PC-3 (cell line): Measurements from ENCODE around the gene JAKMIP1. TPM values are rescaled to one million over a fixed set of nuclear protein-coding genes. Genes with fewer than 3 reads are reported as not detected.
"Not testable (repeated sequence)": the region's sequence is repeated elsewhere in the genome, so short reads cannot be mapped to it uniquely, and the experiment has no call there.

Experiments
- ATAC-seq: fragments of 200-7000 bp; cut with Tn5 transposase; 2 replicates; pipeline ENCODE4 v1.9.1; 2020; ENCODE audit warnings: mild to moderate bottlenecking, moderate library complexity
- BruUV-seq: library from RNA; stranded (reverse); fragments of 400-500 nt; replicated peaks from 2 replicates; lab custom pipeline; 2021; lab: Mats Ljungman, UMichigan
- CTCF ChIA-PET: fragments of 300-600 bp; sonication (Branson Sonifier 250); formaldehyde crosslinking; loops from one replicate; lab custom pipeline; 2022; ENCODE audit warnings: antibody characterized with exemption; lab: Charles Lee
- POLR2A ChIA-PET: fragments of 300-600 bp; sonication (Branson Sonifier 250); formaldehyde crosslinking; loops from one replicate; lab custom pipeline; 2022; ENCODE audit warnings: antibody characterized with exemption; ENCODE audit not compliant: unreplicated experiment; lab: Charles Lee
- DNase-seq: peaks from one replicate; pipeline ENCODE4 v3.0.0-alpha.2; 2015
- H2AFZ ChIP-seq: fragments of 300-600 bp; sonication (generic); 2 replicates; pipeline ENCODE4 v1.6.0; 2016; ENCODE audit warnings: antibody characterized with exemption, low read length
- H3F3A ChIP-seq: fragments of 300-600 bp; sonication (generic); one replicate; pipeline ENCODE4 v1.6.0; 2017; ENCODE audit warnings: antibody characterized with exemption, low read length, control low read depth, mild to moderate bottlenecking; ENCODE audit not compliant: unreplicated experiment
- H3K27ac ChIP-seq: fragments of 300-600 bp; sonication (generic); 2 replicates; pipeline ENCODE4 v1.5.1; 2016; ENCODE audit warnings: mild to moderate bottlenecking, low read length
- H3K27me3 ChIP-seq: fragments of 300-600 bp; sonication (generic); 2 replicates; pipeline ENCODE4 v1.6.1; 2016; ENCODE audit warnings: low read length, mixed read lengths
- H3K36me3 ChIP-seq: fragments of 300-600 bp; sonication (generic); 2 replicates; pipeline ENCODE4 v1.6.1; 2016; ENCODE audit warnings: low read depth, mixed run types, low read length, mixed read lengths
- H3K4me1 ChIP-seq: fragments of 300-600 bp; sonication (generic); 2 replicates; pipeline ENCODE4 v1.5.1; 2016; ENCODE audit warnings: low read length; ENCODE audit not compliant: insufficient read depth
- H3K4me2 ChIP-seq: fragments of 300-600 bp; sonication (generic); 2 replicates; pipeline ENCODE4 v1.6.0; 2016; ENCODE audit warnings: low read length
- H3K4me3 ChIP-seq: fragments of 300-600 bp; sonication (generic); 2 replicates; pipeline ENCODE4 v1.5.1; 2016; ENCODE audit warnings: mild to moderate bottlenecking, low read length, mixed read lengths
- H3K79me2 ChIP-seq: fragments of 300-600 bp; sonication (generic); 2 replicates; pipeline ENCODE4 v1.6.1; 2017; ENCODE audit warnings: low read length, mixed read lengths
- H3K9ac ChIP-seq: fragments of 300-600 bp; sonication (generic); 2 replicates; pipeline ENCODE4 v1.6.0; 2016; ENCODE audit warnings: mild to moderate bottlenecking, low read length
- H3K9me2 ChIP-seq: fragments of 300-600 bp; sonication (generic); replicated peaks from 2 replicates; pipeline ENCODE4 v1.6.1; 2016; ENCODE audit warnings: mixed run types, low read length, mixed read lengths
- H3K9me3 ChIP-seq: fragments of 300-600 bp; sonication (generic); 2 replicates; pipeline ENCODE4 v1.6.1; 2016; ENCODE audit warnings: low read length, mixed read lengths
- H4K20me1 ChIP-seq: fragments of 300-600 bp; sonication (generic); 2 replicates; pipeline ENCODE4 v1.6.1; 2016; ENCODE audit warnings: low read length, mixed read lengths
- EZH2 ChIP-seq: fragments of 300-600 bp; sonication (generic); IDR thresholded peaks from one replicate; pipeline ENCODE4 v1.6.1; 2017; ENCODE audit warnings: antibody characterized with exemption, mild to moderate bottlenecking, low read length; ENCODE audit not compliant: unreplicated experiment
- EZH2phosphoT487 ChIP-seq: fragments of 300-600 bp; sonication (generic); IDR thresholded peaks from 2 replicates; pipeline ENCODE4 v1.6.1; 2018; ENCODE audit warnings: mild to moderate bottlenecking, antibody characterized with exemption, low read length, borderline replicate concordance
- intact Hi-C: fragments of 100-400 bp; cut with micrococcal nuclease; formaldehyde crosslinking; loops from 2 replicates; pipeline ENCODE4 v1.9.0; 2023
- total RNA-seq: library from RNA; depleted of rRNA; stranded (reverse); fragments of >200 nt; gene quantifications from 2 replicates; pipeline ENCODE4 v1.2.3, GENCODE V29; 2014
- TF ChIP-seq, protein P1 (sequence below): fragments of 300-600 bp; sonication (generic); conservative IDR thresholded peaks from 2 replicates; pipeline ENCODE4 v1.5.1; 2017; ENCODE audit warnings: antibody characterized with exemption, low read depth, mild to moderate bottlenecking, low read length

JAKMIP1 gene
- total RNA-seq, 1 experiment from 2014 or later = 0.04 TPM

- Histone ChIP-seq H3K36me3 (no peaks in the 10 kb centered on the region), H3K4me2 (no peak overlapping the region), H3K9me3 (no peaks in the 10 kb centered on the region), H2AFZ (no peak overlapping the region), H3K4me1 (no peaks in the 10 kb centered on the region), H3K27me3 (no peaks in the 10 kb centered on the region), H3K27ac (no peak overlapping the region), H3K4me3 (no peak overlapping the region), H3K9ac (no peak overlapping the region), H4K20me1 (no peaks in the 10 kb centered on the region), H3F3A (no peaks in the 10 kb centered on the region), H3K79me2 (no peaks in the 10 kb centered on the region), H3K9me2 (no peaks in the 10 kb centered on the region)
- no peak for ATAC-seq
- TF ChIP-seq EZH2phosphoT487 (no peak), EZH2 (no peak)
- TF ChIP-seq, protein P1, sequence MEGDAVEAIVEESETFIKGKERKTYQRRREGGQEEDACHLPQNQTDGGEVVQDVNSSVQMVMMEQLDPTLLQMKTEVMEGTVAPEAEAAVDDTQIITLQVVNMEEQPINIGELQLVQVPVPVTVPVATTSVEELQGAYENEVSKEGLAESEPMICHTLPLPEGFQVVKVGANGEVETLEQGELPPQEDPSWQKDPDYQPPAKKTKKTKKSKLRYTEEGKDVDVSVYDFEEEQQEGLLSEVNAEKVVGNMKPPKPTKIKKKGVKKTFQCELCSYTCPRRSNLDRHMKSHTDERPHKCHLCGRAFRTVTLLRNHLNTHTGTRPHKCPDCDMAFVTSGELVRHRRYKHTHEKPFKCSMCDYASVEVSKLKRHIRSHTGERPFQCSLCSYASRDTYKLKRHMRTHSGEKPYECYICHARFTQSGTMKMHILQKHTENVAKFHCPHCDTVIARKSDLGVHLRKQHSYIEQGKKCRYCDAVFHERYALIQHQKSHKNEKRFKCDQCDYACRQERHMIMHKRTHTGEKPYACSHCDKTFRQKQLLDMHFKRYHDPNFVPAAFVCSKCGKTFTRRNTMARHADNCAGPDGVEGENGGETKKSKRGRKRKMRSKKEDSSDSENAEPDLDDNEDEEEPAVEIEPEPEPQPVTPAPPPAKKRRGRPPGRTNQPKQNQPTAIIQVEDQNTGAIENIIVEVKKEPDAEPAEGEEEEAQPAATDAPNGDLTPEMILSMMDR = no peak
- ChIA-PET CTCF (no interaction called here), POLR2A (no interaction called here)
- intact Hi-C loops = no loop called here
- BruUV-seq = no TSS peak
- DNase-seq = no peak
Measured at GRCh38 chr4:6141554-6141953, 58.8 kb downstream of the JAKMIP1 start.

- H3K27me3 ChIP-seq, ATAC-seq, H4K20me1 ChIP-seq, H3F3A ChIP-seq, POLR2A ChIA-PET, H3K9me3 ChIP-seq, H3K9me2 ChIP-seq, BruUV-seq, CTCF ChIA-PET, H3K27ac ChIP-seq, H3K79me2 ChIP-seq, intact Hi-C loops, DNase-seq, H3K4me3 ChIP-seq, H3K4me2 ChIP-seq, H3K9ac ChIP-seq, H3K36me3 ChIP-seq, H3K4me1 ChIP-seq, H2AFZ ChIP-seq: not testable (repeated sequence)
Measured at GRCh38 chr4:6141021-6141420, 59.3 kb downstream of the JAKMIP1 start.

- TF ChIP-seq EZH2 (no peak), EZH2phosphoT487 (no peak)
- TF ChIP-seq, protein P1 = no peak
- Histone ChIP-seq H4K20me1 (no peaks in the 10 kb centered on the region), H3K27ac (no peak overlapping the region), H3K4me3 (no peak overlapping the region), H3K9me3 (no peaks in the 10 kb centered on the region), H3K4me1 (no peaks in the 10 kb centered on the region), H3K9me2 (no peaks in the 10 kb centered on the region), H3K79me2 (no peaks in the 10 kb centered on the region), H3K9ac (no peak overlapping the region), H3F3A (no peaks in the 10 kb centered on the region), H3K36me3 (no peaks in the 10 kb centered on the region), H2AFZ (no peak overlapping the region), H3K4me2 (no peak overlapping the region), H3K27me3 (no peaks in the 10 kb centered on the region)
- intact Hi-C loops = no loop called here
- ChIA-PET CTCF (no interaction called here), POLR2A (no interaction called here)
- BruUV-seq = no TSS peak
- ATAC-seq (no peak), DNase-seq (no peak)
Measured at GRCh38 chr4:6137747-6138135, 62.6 kb downstream of the JAKMIP1 start.
